Dedifferentiated amniotic fluid mesenchymal stem cell (primary cell): ENCODE data around the gene ANKRD23.
A peak's percentile ranks its signal among the peaks of the same experiment; 100 is the strongest.
"Not testable (repeated sequence)": the region's sequence is repeated elsewhere in the genome, so short reads cannot be mapped to it uniquely, and the experiment has no call there.

Experiments used
- DNase-seq: peaks from one replicate; pipeline ENCODE4 v3.0.0-alpha.2; 2016; ENCODE audit errors: extremely low spot score

Gene ANKRD23

GRCh38 chr2:96816127-96816835, 27.5 kb downstream of the ANKRD23 start, which contains the start of gene CNNM3:
TSS of gene CNNM3 (plus strand) at chr2:96816268. CDS start at chr2:96816278, 10 bp downstream.
- DNase-seq, result peak; percentile 93

- DNase-seq, result peak; percentile 44
These were observed 28.3 kb downstream of the ANKRD23 start for GRCh38 chr2:96815326-96816126.

- no peak for DNase-seq
These were observed 30.2 kb downstream of the ANKRD23 start for GRCh38 chr2:96813656-96814055.

GRCh38 chr2:96811917-96812316, 31.9 kb downstream of the ANKRD23 start:
- DNase-seq, result no peak

GRCh38 chr2:96810783-96811192, 33.0 kb downstream of the ANKRD23 start:
- no peak for DNase-seq

GRCh38 chr2:96809951-96810782, 33.7 kb downstream of the ANKRD23 start:
- no peak for DNase-seq

GRCh38 chr2:96809216-96809882, 34.5 kb downstream of the ANKRD23 start:
- no peak for DNase-seq

- no peak for DNase-seq
These were observed 35.5 kb downstream of the ANKRD23 start for GRCh38 chr2:96808176-96808837.

GRCh38 chr2:96807127-96807471, 36.7 kb downstream of the ANKRD23 start:
- DNase-seq, result no peak

- DNase-seq, result no peak
These were observed 37.2 kb downstream of the ANKRD23 start for GRCh38 chr2:96806468-96807126.

- not testable (repeated sequence) for DNase-seq
These were observed 37.9 kb downstream of the ANKRD23 start for GRCh38 chr2:96805946-96806345.

- DNase-seq, result no peak
These were observed 38.8 kb downstream of the ANKRD23 start for GRCh38 chr2:96804986-96805385.

GRCh38 chr2:96802721-96803120, 41.1 kb downstream of the ANKRD23 start:
- DNase-seq, result no peak

- DNase-seq, result no peak
These were observed 41.8 kb downstream of the ANKRD23 start for GRCh38 chr2:96801786-96802595.

GRCh38 chr2:96801005-96801785, 42.6 kb downstream of the ANKRD23 start:
- no peak for DNase-seq

GRCh38 chr2:96800061-96801004, 43.5 kb downstream of the ANKRD23 start:
- DNase-seq, result peak; percentile 2

- no peak for DNase-seq
These were observed 44.2 kb downstream of the ANKRD23 start for GRCh38 chr2:96799623-96799935.
